Fibroblast of skin of right biceps (primary cell): ENCODE data around the gene SLC5A1.

Source experiments
- DNase-seq: peaks from one replicate; pipeline ENCODE4 v3.0.0-alpha.2; 2013

SLC5A1 gene

DNA sequence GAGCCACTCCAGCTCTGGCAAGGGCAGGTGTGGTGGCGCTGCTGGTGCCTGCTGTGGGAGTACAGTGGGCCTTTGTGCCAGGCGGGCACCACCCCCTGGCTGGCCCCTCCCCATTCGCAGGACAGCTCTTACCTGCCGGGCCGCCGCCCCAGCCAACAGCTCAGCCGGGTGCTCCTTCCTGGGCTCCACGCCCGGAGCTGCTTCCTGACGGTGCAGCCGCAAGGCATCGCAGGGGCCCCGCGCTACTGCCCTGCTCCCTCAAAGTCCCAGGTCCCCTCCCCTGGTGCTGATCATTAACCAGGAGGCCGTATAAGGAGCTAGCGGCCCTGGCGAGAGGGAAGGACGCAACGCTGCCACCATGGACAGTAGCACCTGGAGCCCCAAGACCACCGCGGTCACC, at the start of gene SLC5A1:
Gene SLC5A1 (plus strand): TSS at position 338 of the 400 bp plus-strand sequence. CDS start 21 bp downstream, at position 359.
- DNase-seq, result no peak

DNA sequence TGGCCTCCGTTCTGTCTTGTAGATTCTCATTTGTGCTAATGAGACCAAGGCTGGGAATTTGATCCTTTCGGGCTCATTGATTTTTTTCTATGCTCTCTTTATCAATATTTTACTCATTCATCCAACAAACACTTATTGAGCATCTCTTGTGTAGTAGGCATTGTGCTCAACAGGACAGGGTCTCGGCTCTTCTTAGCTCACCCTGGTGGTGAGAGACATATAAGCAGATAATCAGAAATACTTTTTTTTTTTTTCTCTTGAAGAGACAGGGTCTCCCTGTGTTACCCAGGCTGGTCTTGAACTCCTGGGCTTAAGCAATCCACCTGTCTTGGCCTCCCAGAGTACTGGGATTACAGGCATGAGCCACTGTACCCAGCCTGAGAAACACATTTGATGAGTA, 48.0 kb upstream of the SLC5A1 start:
- no peak for DNase-seq

DNA sequence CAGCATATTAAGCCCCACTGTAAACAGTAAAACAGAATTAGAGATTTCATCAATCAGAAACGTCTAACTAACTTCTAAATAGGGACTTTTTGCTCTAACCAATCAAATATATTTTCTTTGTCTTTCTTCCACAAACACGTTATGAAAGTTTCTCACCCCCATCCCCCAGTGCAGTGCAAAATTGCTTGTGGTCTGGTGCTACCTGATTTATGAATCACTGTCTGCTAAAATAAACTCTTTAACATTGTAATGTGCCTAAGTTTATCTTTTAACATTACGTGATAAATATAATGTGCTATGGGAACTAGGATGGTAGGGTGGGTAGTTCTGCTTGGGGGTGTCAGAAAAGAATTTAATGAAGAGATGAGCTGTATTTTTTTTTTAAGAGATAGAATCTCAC, 47.3 kb upstream of the SLC5A1 start:
- DNase-seq, result no peak

DNA sequence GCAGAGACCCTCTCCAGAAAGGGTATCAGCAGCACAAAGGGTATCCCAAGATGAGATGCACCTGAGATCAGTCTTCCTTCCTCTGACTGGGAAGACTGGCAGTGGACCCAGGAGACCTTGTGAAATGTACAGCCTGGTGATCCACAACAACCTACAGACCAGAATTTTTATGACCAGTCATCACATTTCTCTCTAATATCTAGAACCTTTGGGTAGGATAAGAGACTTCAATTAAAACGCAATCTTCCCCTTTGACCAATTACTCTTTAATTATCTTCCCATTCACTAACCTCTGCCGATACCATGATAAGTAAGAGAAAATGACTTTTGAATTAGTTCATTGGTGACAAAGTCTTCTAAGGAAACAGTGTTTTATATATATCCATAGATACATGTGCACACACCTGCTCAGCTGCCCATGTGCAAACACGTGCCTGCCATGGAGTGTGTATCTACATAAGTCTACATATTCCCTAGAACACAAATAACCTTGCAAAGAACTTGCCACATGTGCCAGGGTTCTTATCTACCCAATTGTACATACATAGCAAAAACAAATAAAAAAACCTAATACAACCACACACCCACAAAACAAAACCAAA, 44.2 kb upstream of the SLC5A1 start:
- DNase-seq, result no peak

DNA sequence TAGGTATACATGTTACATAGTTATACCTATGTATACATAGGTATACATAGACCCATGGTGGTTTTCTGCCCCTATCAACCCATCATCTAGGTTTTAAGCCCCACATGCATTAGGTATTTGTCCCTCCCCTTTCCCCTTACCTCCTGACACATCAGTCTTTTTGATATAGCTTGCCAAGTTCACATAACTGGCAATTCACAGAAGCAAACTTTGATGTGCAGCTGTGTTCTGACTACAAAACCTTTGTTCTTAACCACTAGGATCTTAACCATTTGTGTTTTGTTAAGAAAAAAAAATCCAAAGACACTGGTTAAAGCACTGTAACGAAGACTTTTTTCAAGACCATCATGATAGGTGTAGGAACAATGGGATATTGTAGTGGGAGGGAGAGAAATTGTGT, 42.9 kb upstream of the SLC5A1 start:
- DNase-seq, result no peak

DNA sequence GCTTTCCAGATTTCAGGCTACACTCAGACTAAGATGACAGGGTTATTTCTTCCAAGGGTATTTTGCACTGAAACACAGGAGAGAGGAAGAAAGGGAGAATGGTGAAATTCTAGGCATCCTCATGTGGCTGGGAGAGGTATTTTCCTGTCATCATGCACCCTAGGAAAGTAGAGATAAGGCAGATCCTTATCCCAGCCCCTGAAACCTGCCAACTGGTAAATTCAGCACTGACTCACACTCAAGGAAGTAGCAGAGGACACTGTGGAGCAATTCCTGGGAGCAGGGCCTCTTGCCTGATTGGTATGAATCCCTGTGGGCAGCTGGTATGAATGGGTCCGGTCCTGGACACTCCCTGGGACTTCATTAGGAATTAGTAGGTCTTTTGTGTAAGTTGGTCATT, 37.6 kb upstream of the SLC5A1 start:
- peak; percentile 17 for DNase-seq

DNA sequence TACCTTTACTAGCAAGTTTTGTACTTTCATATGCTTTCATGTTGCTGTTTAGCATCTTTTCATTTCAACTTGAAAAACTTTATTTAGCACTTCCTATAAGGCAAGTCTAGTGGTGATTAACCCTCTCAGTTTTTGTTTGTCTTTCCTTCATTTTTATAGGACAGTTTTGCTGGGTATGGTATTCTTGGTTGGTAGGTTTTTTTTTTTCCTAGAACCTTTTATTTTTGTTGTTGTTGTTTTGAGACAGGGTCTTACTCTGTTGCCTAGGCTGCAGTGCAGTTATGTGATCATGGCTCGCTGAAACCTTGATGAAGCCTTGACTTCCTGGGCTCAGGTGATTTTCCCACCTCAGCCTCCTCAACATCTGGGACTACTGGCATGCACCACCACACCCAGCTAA, 29.9 kb upstream of the SLC5A1 start:
- DNase-seq, result no peak

DNA sequence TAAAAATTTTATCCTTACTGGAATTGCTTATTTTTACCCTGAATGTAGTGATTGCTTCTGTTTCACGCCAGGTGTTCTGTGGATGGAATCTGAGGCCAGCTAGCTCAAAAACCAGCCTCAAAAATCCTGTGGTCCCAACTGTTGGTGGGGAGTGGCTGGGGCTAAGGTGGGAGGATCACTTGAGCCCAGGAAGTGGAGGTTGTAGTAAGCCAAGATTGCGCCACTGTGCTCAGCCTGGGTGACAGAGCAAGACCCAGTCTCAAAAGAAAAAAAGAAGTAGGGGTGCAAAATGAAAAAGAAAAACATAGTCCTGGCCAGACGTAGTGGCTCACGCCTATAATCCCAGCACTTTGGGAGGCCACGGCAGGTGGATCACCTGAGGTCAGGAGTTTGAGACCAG, 27.0 kb upstream of the SLC5A1 start:
- no peak for DNase-seq

DNA sequence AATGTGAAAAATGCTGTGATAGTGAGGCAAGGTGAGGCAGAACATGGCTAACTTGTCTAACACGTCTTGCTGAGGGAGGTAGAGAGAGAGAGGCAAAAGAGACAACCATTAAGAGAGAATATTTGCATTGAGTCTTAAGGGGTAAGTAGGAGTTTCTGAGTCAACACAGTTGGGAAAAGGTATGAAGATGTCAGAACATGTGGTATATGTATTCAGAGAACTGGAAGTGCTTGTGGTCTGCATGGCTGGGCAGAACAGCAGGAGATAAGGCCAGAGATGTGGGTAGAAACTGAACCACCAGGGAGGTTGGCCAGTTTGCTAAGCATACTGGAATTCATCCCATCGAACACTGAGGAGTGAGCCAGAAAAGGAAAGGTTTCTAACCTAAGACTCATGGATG, 25.0 kb upstream of the SLC5A1 start:
- DNase-seq, result no peak

DNA sequence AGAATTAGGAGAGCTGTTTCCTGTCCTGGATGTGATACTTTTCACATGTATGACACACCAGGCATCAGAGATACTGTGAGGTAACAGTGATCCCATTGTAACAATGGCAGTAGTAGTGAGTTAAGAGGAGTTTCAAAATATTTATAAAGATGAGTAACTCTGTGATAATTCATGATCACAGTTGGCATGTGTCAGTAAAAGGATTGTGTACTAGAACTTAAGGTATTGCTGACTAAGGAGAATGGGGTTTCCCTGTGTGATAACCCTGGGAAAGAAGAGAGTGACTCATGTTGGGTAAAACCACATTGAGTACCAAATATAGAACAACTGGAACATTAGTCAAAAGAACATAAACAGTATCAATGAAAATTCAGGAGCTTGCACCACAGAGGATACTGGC, 22.9 kb upstream of the SLC5A1 start:
- DNase-seq, result peak; percentile 86

DNA sequence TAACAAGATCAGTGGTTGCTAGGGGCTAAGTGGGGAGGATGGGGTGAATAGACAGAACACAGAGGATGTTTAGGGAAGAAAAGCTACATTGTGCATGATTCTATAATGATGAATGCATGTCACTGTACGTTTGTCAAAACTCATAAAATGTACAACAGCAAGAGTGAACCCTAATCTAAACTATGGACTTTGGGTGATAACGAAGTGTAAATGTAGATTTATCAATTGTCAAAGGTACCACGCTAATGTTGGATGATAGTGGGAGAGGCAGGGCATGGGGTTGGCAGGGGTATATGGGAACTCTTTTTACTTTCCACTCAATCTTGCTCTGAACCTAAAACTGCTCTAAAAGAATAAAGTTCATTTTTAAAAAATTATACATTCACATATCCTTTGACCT, 21.3 kb upstream of the SLC5A1 start:
- DNase-seq, result no peak

DNA sequence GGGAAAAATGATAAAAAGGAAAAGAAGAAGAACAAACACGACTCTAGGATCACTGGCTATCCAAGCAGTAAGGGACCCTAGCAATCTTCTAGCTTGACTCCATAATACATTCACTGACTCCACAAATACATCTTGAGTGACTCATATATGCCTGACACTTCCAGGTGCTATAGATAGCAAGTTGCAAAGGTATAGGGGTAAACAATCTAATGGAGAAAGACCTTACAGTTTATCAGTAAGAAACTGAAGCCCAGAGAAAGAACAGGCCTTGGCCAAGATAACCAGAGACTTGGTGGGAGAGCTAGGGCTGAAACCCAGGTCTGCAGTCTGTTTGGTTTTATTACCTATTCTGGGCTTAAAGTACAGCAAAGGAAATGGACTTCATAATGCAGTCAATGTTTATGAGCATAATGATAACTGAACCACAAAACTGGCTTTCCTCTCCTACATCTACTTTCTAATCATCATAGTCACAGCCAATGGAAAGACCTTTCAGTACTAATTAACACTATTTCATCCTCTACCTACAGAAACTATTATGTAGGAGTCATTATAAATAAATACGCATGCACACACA, 19.7 kb upstream of the SLC5A1 start:
- DNase-seq, result no peak

DNA sequence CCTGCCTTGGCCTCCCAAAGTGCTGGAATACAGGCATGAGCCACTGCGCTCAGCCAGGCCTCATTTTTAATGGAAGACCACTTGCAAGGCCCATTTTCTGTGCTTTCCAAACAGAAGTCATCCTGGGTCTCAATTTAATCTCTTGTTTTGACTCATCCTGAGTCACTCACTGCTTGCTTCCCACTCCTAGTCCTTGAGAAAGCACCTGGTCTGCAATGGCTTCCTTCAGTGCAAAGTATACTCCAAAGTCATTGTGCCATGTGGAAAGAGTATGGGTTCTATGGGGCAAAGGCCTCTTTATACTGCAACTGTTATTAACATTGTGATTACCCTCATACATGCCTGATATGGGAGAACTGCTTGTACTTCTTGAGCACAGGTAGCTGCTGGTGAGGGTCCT, 18.3 kb upstream of the SLC5A1 start:
- no peak for DNase-seq

DNA sequence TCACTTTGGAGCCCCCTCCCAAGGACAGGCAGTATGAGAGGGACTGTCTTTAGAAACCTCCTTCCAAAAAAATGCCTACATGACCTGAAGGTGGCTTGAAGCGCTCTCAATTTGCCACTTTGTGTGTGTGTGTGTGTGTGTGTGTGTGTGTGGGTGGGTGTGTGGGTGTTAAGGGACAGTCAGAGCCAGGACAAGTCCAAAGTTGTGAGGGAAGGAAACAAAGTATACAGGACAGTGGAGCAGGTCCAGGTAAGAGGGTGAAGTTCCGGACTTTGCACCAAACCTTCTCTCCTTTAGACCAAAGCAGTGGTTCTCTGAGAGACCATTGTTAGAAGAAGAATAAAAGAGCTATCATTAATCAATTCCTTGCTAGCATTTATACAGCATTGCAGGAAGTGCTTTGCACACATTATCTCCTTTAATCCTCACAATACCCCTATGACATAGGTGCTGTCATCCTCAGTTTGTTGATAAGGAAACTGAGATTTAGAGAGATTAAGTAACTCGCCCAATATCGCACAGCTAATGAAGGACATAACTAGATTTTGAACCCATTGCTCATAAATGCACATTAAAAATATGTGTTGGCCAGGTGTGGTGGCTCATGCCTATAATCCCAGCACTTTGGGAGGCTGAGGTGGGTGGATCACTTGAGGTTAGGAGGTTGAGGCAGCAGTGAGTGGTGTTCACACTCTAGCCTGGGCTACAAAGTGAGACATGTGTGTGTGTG, 12.4 kb upstream of the SLC5A1 start:
- no peak for DNase-seq

DNA sequence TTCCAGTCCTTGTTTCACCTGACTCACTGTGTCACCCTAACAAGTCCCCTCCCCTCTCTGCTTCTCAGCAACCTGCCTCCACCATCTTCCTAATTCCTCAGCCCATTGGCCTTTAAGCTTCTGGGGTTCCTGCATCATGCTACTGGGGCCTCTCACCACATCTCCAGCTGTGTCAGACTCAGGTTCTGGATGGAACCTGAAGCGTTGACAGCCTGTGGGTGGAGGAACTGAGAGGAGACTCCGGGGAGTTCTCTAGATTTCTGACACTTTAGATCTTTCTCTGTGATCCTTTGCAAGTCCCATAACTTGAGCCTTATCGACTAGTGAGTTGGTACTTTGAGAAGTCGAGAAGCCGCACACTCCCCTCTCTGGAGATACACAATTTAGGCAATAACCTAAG, 11.6 kb upstream of the SLC5A1 start:
- DNase-seq, result no peak

DNA sequence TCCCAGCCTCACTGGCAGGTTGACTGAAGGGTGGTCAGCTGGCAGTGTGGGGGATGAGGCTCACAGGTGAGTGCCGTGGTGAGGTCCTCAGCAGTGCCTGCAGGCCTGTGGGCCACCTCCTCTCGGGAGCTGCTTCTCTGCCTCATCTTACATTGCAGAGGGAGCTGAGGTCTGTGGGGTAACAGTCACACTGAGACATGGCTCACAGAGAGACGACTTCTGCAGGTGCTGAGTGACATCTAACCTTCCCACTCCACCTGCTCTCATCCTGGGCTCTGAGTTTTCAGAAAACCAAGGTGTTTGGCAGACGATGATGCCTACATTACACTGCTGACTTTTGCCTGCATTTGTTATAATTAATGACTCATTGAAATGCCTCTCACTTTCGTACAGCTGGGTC, 8.8 kb upstream of the SLC5A1 start:
- no peak for DNase-seq

DNA sequence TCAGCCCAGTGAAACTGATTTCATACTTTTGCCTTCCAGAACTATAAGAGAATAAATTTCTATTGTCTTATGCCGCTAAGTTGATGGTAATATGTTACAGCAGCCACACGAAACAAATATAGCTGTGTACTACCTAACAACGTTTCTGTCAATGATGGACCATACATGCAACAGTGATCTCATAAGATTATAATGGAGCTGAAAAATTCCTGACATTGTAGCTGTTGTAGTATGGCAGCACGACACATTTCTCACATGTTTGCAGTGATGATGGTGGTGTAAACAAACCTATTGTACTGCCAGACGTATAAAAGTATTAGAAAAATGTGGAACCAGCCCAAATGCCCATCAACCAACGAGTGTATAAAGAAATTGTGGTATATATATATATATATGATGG, 5.8 kb upstream of the SLC5A1 start:
- no peak for DNase-seq

DNA sequence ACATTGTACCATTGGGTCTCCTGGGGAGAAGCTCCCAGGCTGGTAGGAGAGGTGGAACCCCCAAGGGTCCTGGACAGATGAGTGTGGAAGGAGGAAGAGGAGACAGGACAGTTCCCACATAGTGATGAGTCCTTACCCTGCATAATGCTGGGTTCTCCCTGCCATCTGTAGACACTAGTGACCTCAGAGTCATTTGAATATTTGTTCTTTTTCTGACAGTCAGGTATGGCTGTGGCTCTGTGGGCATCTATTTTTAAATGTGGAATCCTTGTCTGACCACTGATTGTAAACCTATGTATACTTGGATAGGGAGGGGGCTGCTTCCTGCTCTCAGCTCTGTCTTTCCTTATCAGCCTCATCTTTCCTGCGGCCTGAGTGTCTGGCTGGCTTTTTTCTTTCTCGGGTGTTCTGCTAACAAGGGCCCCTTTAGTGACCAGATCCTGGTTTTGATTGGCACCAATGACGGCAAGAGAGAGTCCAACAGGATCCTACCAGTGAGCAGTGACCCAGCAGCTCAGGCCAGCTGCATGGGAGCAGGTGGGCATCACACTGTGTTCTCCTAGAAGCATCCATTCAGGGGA, 2.6 kb upstream of the SLC5A1 start:
- DNase-seq, result no peak

DNA sequence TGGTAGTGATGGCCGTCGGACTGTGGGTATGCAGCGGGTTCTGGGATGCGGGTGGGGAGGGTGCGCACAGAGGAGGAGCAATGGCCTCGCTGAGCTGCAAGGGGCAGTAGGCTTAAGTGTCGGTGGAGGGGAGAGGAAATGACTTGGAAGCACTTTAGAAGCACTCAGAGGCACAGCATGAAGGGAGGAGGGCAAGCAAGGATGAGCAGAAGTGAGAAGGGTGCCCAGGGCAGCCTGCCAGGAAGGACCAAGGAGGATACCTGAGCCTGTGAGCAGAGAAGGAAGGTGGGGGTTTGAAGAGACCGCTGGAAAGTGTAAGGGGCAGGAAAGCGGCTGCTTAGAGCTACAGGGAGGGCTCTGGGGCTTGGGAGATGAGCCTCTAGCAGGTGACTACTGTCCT, 330 bp downstream of the SLC5A1 start:
- DNase-seq, result no peak

DNA sequence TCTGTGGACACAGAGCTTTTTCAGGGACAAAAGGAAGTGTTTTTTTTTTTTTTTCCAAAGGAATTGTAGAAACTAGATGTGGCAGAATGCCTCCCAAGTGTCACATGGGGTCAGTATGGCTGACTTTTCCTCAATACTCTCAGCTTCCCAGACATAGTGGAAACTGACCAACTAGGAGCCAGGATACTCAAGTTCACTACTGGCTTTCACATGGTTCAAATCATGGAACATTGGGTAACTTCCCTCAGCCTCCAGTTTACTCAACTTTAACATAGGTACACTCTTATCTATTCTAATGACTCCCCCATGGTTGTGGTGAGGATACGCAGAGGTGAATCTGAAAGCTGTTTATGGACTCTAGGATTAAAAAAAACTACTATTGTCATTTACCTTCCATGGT, 1.4 kb downstream of the SLC5A1 start:
- DNase-seq, result no peak

DNA sequence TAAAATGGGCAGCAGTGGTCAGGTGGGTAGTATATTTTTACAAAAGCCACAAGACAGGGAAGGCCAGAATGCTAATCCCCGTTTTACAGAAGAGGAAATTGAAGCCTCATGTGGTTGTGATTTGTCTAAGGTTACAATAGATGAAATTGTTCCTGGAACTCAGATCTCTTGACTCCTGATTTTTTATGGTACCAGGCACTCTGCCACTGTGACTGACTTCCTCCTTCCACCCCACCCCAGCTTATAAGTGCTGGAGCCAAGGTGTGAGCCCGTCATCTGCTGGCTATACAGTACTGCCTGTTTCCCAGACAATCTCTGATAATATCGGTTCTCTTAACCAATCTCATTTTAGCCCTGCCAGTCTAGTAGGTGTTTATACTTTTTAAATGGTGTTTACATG, 1.9 kb downstream of the SLC5A1 start:
- no peak for DNase-seq

DNA sequence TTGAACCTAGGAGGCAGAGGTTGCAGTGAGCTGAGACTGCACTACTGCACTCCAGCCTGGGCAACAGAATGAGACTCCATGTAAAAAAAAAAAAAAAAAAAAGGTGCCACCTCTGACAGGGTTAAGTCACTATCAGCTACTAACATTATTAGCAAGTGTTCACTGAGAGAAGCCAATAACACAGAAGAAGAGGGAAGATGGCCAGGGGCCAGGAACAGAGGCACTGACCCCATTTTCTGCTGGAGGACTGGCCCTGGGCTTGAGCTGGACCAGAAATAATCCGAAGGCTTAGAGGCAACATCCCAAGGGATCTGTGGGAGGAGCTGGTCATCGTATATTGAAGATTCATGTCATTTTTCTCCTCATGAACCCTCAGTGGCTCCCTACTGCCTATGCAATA, 5.0 kb downstream of the SLC5A1 start:
- no peak for DNase-seq

DNA sequence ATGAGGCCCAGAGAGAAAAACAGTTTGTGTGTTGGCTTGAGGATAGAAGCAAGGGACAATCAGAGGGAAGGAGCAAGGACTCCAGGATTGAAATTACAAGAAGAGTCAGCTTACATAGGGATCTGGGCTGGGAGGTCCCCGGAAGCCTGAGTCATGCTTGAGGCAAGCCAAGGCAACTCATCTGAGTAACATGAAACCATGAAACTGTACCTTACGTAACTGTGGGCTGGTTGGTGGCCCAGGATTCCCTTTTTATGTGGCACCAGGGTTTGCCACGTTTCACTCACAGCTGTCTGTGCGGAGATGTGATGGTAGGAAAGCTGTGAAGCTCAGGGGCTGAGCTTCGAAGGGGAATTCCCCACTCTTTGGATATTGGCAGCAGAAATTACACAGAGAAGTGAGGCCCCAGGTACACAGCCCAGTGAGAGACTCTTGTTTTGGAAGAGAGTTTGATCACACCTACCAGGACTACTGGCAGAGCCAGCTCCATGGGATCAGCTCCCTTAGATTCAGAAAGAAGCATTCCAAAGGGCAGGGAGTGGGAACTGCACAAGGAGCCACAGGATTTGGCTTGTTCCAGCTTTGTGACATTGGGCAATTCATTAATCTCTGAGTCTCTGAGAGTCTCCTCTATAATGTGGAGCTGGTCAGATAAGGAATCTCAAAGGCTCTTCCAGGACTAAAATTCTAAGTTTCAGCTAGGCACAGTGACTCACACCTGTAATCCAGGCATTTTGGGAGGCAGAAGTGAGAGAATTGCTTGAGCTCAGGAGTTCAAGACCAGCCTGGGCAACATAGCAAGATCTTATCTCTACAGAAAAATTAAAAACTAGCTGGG, 7.8 kb downstream of the SLC5A1 start:
- peak; percentile 76 for DNase-seq
